GM12864 (cell line): ENCODE data around the gene IFNGR2.
A peak's percentile ranks its signal among the peaks of the same experiment; 100 is the strongest.
"Not testable (repeated sequence)": the region's sequence is repeated elsewhere in the genome, so short reads cannot be mapped to it uniquely, and the experiment has no call there.

ENCODE experiments used
- DNase-seq: peaks from one replicate; pipeline ENCODE4 v3.0.0-alpha.2; 2011; ENCODE audit warnings: low read depth
- H3K4me3 ChIP-seq: 2 replicates; pipeline ENCODE4 v1.5.1; 2011; ENCODE audit warnings: mild to moderate bottlenecking, low read depth, low read length, control low read depth
- TF ChIP-seq, protein P1 (sequence below): IDR thresholded peaks from 2 replicates; pipeline ENCODE4 v1.5.1; 2011; ENCODE audit warnings: low read depth, mild to moderate bottlenecking, moderate library complexity, low read length, control low read depth, inconsistent platforms; ENCODE audit errors: missing control alignments

Gene IFNGR2

DNA sequence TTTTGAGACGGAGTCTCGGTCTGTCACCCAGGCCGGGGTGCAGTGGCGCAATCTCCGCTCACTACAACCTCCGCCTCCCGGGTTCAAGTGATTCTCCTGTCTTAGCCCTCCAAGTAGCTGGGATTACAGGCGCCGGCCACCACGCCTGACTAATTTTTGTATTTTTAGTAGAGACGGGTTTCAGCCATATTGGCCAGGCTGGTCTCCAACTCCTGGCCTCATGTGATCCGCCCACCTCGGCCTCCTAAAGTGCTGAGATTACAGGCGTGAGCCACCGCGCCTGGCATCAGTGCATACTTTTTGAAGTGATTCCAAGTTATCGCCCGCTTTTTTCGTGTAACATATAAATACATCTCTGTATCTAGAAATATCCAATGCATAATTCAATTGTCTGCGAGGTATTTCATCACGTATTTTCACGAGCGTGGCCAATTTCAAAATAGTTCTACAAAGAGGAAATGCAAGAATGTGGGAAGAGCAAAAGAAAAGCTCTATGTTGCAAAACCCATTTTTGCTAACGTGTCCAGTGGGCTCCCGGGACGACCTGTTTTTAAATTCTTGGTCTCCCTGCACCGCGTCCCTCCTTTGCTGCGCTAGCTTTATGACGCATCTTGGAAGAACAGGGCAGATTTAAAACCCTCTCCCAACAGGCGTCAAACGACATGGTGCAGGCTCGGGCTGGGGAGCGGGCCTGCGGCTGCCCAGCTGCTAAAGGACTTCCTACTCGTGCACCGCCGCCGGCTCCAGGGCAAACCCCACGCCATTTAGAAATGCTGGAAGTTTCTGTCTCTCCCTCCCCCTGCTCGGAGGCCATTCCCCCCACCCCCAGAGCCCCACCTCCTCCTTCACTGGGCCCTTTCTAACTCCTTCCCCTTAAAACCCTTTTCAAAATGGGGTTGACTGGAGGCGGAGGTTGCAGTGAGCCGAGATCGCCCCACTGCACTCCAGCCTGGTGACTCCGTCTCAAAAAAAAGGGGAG lies 923 bp upstream of the IFNGR2 start:
- TF ChIP-seq, protein P1, sequence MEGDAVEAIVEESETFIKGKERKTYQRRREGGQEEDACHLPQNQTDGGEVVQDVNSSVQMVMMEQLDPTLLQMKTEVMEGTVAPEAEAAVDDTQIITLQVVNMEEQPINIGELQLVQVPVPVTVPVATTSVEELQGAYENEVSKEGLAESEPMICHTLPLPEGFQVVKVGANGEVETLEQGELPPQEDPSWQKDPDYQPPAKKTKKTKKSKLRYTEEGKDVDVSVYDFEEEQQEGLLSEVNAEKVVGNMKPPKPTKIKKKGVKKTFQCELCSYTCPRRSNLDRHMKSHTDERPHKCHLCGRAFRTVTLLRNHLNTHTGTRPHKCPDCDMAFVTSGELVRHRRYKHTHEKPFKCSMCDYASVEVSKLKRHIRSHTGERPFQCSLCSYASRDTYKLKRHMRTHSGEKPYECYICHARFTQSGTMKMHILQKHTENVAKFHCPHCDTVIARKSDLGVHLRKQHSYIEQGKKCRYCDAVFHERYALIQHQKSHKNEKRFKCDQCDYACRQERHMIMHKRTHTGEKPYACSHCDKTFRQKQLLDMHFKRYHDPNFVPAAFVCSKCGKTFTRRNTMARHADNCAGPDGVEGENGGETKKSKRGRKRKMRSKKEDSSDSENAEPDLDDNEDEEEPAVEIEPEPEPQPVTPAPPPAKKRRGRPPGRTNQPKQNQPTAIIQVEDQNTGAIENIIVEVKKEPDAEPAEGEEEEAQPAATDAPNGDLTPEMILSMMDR, result no peak
- H3K4me3 ChIP-seq, result peak overlapping the region; percentile 85
- DNase-seq, result no peak

DNA sequence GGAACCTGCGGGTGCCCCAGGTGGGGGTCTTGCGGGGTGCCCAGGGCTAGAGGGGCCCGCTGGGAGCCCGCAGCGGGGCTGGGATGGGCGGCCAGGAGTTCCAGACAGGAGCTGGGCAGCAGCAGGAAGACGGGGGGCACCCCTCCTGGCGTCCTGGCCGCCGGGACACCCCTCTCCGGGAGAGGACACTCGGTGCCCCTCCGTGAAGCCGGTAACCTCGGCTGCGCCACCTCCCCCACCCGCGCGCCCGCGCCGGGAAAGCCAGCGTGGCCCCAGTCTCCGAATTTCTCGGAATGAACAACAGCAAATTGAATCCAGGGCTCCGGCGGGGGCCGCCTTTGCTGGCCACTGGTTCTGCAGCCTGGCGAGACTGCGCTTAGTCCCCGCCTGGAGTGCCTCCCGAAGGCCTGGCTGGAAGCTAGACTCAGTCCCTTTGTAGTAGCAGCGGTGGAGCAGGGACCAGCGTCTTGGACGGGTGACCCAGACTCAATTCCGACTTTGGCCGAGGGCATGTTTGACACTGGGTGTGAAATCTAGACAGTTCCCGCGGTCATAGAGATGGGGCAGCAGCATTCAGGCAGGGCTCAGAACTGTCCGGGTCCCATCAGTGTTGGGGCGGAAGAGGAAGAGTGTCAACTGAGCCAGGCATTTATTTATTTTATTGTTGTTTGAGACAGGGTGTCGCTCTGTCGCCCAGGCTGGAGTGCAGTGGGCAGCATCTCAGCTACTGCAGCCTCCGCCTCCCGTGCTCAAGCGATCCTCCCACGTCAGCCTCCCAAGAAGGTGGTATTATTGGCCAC lies 773 bp downstream of the IFNGR2 start:
- H3K4me3 ChIP-seq, result peak overlapping the region; percentile 85
- no peak for DNase-seq
- TF ChIP-seq, protein P1, result no peak

DNA sequence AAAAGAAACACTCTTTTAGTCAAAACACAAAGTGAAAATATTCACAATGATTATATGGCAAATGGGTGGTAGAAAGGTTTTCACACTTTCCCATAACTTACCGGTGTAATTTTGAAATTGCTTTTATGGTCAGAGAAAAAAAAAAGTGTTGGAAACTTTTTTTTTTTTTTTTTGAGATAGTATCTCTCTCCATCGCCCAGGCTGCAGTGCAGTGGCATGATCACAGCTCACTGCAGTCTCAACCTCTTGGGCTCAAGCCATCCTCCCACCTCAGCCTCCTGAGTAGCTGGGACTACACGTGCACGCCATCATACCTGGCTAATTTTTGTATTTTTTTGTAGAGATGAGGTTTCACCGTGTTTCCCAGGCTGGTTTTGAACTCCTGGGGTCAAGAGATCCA lies 3.3 kb downstream of the IFNGR2 start:
- no peak for DNase-seq

DNA sequence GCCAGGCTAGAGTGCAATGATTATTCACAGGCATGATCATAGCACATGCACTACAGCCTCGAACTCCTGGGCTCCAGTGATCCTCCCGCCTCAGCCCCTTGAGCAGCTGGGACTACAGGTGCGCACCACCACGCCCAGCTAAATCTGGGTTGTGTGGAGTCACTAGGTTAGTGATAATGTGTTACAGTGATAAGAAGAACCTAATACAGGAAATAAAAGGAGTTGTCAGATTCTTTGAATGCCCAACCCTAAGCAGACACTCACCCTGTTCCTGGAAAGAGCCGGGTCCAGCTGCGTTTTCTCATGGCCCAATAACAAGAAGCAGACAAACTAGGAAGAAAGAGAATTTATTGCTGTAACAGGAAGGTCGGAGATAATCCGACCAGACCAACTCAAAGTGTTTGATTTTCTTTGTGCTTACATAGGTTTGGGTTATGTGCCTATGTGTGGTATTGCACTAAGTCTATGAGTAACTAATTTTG lies 8.8 kb downstream of the IFNGR2 start:
- TF ChIP-seq, protein P1, result no peak
- H3K4me3 ChIP-seq, result no peak overlapping the region
- no peak for DNase-seq

More for the DNA sequence above, 3.3 kb downstream of the IFNGR2 start:
- H3K4me3 ChIP-seq, result no peak overlapping the region; the same call in 1 of the 2 replicates
- TF ChIP-seq, protein P1, result no peak

DNA sequence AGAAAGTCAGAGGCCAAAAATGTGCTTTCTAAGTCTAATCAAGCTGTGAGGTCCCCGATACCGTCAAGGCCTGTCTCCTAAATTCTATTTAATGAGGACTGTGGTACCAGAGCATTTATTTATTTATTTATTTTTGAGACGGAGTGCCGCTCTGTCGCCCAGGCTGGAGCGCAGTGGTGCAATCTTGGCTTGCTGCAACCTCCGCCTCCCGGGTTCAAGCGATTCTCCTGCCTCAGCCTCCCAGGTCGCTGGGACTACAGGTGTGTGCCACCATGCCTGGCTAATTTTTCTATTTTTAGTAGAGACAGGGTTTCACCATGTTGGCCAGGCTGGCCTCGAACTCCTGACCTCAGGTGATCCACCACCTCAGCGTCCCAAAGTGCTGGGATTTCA lies 9.2 kb downstream of the IFNGR2 start:
- not testable (repeated sequence) for DNase-seq, H3K4me3 ChIP-seq

DNA sequence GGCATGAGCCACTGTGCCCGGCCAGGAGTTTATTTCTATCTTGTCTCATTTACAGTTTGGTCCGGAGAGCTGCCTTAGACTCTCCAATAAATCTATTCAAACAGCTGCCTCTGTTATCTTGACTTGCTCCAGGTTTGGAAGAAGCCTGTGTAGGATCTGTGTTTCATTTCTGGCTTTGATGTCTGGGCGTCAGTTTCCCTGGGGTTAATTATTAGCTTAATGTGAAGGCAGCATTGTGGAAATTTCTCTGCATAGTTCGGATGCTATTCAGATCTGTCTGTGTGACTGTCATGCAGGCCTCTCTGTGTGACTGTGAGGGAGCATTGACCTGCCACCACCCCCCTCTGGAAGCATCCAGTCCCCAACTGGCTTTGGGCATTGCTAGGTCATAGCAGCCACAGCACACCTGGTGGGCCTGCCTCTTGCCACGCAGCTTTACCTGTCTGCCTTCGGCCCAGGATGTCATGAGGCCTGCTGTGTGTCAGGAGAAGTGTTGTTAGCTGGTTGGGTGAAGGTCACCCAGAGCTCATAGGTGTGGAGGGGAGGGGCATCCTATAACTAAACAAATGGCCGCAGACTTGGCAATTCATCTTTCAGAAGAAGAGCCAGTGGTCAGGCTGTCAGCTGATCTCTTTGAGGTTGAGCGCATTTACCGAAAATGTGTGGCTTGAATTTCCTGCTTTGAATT lies 9.8 kb downstream of the IFNGR2 start:
- TF ChIP-seq, protein P1, result no peak
- H3K4me3 ChIP-seq, result no peak overlapping the region
- no peak for DNase-seq
